Cardiac fibroblast (primary cell): ENCODE results near the gene GRIK3.

ENCODE experiments used
- DNase-seq, 2 donors: peaks; one replicate each; pipeline versions ENCODE4 v3.0.0 to v3.0.0-alpha.2; 2010; ENCODE audit warnings: low read depth in 2 of 2
- H3K4me3 ChIP-seq, 2 donors: replicated peaks in 1 of 2; 1 replicate in 1 of 2; 2 replicates in 1 of 2; pipeline ENCODE4 v1.5.1; 2011; ENCODE audit warnings: low read depth in 2 of 2, low read length in 2 of 2, mild to moderate bottlenecking in 2 of 2, moderate library complexity in 1 of 2
- TF ChIP-seq, protein P1 (sequence below): IDR thresholded peaks from one replicate; pipeline ENCODE4 v1.5.1; 2011; ENCODE audit warnings: low read depth, mild to moderate bottlenecking, low read length, inconsistent platforms

Gene GRIK3

DNA sequence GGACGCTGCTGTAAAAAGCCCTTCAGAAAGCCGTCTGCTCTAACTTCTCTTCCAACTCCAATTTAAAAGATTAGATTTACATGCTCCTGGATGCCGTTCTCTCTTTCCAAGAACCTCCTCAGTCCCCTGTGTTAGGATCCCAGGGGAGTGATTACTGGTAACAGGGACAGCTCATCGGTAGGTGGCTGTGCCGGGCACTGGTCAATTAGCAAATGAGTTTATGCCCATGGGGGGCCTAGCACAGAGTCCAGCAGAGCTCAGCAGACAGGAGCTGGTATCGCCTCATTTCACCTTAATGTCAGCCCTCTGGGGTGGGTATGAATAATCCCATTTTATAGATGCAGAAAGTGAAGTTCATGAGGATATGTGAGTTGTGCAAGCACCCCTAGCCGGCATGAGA, 191.9 kb downstream of the GRIK3 start:
- H3K4me3 ChIP-seq: no peak overlapping the region
- TF ChIP-seq, protein P1, sequence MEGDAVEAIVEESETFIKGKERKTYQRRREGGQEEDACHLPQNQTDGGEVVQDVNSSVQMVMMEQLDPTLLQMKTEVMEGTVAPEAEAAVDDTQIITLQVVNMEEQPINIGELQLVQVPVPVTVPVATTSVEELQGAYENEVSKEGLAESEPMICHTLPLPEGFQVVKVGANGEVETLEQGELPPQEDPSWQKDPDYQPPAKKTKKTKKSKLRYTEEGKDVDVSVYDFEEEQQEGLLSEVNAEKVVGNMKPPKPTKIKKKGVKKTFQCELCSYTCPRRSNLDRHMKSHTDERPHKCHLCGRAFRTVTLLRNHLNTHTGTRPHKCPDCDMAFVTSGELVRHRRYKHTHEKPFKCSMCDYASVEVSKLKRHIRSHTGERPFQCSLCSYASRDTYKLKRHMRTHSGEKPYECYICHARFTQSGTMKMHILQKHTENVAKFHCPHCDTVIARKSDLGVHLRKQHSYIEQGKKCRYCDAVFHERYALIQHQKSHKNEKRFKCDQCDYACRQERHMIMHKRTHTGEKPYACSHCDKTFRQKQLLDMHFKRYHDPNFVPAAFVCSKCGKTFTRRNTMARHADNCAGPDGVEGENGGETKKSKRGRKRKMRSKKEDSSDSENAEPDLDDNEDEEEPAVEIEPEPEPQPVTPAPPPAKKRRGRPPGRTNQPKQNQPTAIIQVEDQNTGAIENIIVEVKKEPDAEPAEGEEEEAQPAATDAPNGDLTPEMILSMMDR: no peak
- DNase-seq: no peak

DNA sequence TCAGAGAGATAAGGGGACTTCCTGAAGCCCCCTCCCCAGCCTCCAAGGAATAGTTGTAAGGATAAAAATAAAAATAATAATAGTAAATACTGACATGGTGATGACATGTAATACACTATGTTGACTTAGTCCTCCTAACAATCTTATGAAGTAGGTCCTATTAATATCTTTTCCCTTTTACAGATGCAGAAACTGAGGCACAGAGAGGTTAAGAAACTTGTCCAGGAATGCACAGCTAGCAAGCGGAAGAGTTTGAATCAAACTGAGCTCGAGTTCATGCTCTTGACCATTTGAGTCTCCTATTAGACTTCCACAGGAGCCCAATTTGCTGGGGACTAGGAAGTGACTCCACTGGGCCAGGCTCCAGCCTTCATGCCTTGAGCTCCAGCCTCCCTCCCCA, 194.8 kb downstream of the GRIK3 start:
- no peak overlapping the region for H3K4me3 ChIP-seq
- TF ChIP-seq, protein P1: no peak
- no peak for DNase-seq

DNA sequence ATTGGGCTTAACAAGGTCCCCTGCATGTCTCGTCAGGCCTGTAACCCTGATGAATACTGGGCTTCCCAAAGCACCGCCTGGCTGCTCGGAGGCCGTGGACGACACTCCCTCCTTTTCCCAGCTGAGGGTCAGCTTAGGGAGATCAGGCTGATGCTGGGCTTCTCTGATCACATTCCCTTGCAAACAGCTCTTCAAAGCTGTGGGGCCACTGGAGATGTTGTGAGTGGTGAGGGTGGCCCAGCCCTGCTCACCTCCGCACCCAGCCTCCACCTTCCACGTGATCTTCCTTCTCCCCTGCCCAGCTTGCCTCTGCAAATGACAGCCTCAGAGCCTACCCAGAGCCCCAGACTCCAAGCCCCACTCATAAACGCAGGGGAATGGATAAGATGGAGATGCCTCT, 195.4 kb downstream of the GRIK3 start:
- no peak for DNase-seq
- TF ChIP-seq, protein P1: no peak
- no peak overlapping the region for H3K4me3 ChIP-seq

DNA sequence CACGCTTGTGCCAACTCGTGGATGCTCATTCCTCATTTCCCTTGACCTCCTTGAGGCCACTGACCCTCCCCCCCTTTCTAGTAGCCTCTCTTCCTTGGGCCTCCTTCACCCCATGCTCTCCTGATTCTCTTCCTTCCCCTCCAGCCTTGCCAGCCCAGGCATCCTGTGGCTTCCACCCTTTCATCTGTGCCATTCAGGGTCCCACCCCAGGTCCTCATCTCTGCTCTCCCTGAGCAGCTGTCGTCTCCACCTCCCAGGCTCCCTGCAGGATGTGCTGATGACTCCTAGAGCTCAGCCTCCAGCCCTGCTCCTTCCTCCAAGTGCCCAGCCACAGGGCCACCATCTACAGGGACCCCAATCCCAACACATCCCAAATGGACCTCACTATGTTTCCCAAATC, 197.4 kb downstream of the GRIK3 start:
- no peak overlapping the region for H3K4me3 ChIP-seq
- no peak for DNase-seq
- TF ChIP-seq, protein P1: no peak

DNA sequence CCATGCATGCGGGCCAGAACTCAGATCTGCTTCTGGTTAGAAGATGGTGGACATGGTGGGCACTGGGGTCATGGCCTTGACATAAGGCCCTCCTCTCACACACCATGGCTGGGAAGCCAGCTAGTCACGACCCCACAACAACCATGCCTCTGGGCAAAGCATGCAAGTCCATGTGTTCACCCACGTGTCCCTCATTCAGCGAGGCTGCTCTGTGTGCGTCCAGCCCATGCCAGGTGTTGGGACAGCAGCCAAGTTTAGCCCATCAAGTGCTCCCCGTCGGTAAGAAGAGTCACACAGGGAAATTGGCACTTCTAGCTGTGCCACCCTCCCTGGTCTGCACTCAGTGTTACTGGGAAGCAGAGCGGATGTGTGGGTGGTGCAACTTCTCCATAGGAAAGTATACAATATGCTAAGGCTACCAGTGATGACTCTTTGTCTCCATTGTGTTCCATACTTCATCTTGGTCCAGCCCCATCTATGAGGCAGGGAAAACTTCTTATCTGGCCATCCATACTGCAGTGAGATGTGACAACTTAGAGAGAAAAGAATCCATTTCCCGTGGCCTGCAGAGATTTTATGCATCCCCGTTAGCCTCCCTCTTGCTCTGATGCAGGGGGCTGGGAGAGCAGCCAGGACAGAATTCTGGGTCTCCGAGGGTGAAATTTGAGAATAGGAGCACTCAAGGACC, 198.0 kb downstream of the GRIK3 start:
- DNase-seq: no peak
- H3K4me3 ChIP-seq: no peak overlapping the region
- TF ChIP-seq, protein P1: no peak

DNA sequence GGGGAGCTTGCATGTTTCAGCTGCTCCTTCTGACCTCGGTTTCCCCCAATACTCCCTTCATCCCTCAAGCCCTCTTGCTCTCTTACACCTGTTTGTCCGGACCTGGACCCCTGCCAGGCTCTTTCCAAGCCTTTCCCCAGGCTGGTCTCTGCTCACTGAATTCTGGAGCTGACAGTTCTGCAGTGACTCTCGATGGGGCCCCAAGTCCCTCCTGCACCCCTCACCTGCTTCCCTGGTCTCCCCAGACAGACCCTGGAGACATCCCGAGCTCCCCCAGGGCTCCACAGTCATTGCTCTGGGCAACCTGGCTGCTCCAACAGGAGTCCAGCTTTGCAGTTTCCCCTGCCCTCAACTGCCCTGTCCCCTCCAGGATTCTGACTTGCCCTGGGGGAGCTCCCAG, 198.6 kb downstream of the GRIK3 start:
- no peak for DNase-seq
- H3K4me3 ChIP-seq: no peak overlapping the region
- TF ChIP-seq, protein P1: no peak
